ENCODE measurements around the gene MYO1F. TPM values are rescaled to one million over a fixed set of nuclear protein-coding genes. Genes with fewer than 3 reads are reported as not detected.
"Not testable (repeated sequence)": the region's sequence is repeated elsewhere in the genome, so short reads cannot be mapped to it uniquely, and the experiment has no call there.

MYO1F gene
- total RNA-seq, 4 donors from 2014 or later = 2.2 to 6.3 (median 3.2) TPM

DNA sequence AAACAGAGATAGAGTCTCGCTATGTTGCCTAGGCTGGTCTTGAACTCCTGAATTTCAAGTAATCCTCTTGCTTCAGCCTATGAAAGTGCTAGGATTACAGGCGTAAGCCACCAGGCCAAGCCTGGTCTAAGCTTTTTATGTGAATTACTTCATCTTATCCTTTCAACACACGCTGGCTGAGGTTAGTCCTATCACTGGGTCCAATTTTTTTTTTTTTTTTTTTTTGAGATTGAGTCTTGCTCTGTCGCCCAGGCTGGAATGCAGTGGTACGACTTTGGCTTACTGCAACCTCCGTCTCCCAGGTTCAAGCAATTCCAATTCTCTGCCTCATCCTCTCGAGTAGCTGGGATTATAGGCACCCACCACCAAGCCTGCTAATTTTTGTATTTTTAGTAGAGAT, 10.4 kb downstream of the MYO1F start:
- intact Hi-C loops (cut with DNase I; ENCODE audit: low total_unique reads) = no loop called here
- 74 to 82% methylated on average over 7 of the region's 7 CpGs for WGBS, 2 donors
- no peak for TF ChIP-seq POLR2A (IDR thresholded peaks at IDR 0.05)
- no peak for TF ChIP-seq CTCF (IDR thresholded peaks at IDR 0.05)
- H3K4me3 ChIP-seq (ENCODE audit: low read depth, poor library complexity, severe bottlenecking) = no peak overlapping the region
- DNase-seq (ENCODE audit: low spot score in 2 of 2) = no peak

GRCh38 chr19:8564866-8565265, 12.4 kb downstream of the MYO1F start:
- DNase-seq (ENCODE audit: low spot score in 2 of 2); H3K4me3 ChIP-seq (ENCODE audit: low read depth, poor library complexity, severe bottlenecking); intact Hi-C loops (cut with DNase I; ENCODE audit: low total_unique reads): not testable (repeated sequence)
- 87 to 88% methylated on average over 8 of the region's 8 CpGs for WGBS, 2 donors

GRCh38 chr19:8561075-8561764, 16.0 kb downstream of the MYO1F start:
- intact Hi-C loops (cut with DNase I; ENCODE audit: low total_unique reads) = no loop called here
- no peak for TF ChIP-seq CTCF (IDR thresholded peaks at IDR 0.05)
- TF ChIP-seq POLR2A (IDR thresholded peaks at IDR 0.05) = no peak
- 68 to 74% methylated on average over 2 of the region's 2 CpGs for whole genome bisulfite sequencing, 2 donors
- DNase-seq (ENCODE audit: low spot score in 2 of 2) = no peak
- H3K4me3 ChIP-seq (ENCODE audit: low read depth, poor library complexity, severe bottlenecking) = no peak overlapping the region

- TF ChIP-seq CTCF (IDR thresholded peaks at IDR 0.05) (no peak), POLR2A (IDR thresholded peaks at IDR 0.05) (no peak)
- intact Hi-C loops (cut with DNase I; ENCODE audit: low total_unique reads) = no loop called here
- no peak overlapping the region for H3K4me3 ChIP-seq (ENCODE audit: low read depth, poor library complexity, severe bottlenecking)
- 74 to 83% methylated on average over 2 of the region's 2 CpGs for WGBS, 2 donors
- no peak for DNase-seq (ENCODE audit: low spot score in 2 of 2)
Observed at GRCh38 chr19:8558325-8558724, 18.9 kb downstream of the MYO1F start.

GRCh38 chr19:8557642-8558238, 19.5 kb downstream of the MYO1F start:
- H3K4me3 ChIP-seq (ENCODE audit: low read depth, poor library complexity, severe bottlenecking) = no peak overlapping the region
- intact Hi-C loops (cut with DNase I; ENCODE audit: low total_unique reads) = no loop called here
- WGBS, 2 donors = 73 to 83% methylated on average over 6 of the region's 6 CpGs
- DNase-seq (ENCODE audit: low spot score in 2 of 2) = no peak
- TF ChIP-seq CTCF (IDR thresholded peaks at IDR 0.05) = no peak
- no peak for TF ChIP-seq POLR2A (IDR thresholded peaks at IDR 0.05)

- H3K4me3 ChIP-seq (ENCODE audit: low read depth, poor library complexity, severe bottlenecking); intact Hi-C loops (cut with DNase I; ENCODE audit: low total_unique reads); DNase-seq (ENCODE audit: low spot score in 2 of 2): not testable (repeated sequence)
- 97 to 98% methylated on average over 7 of the region's 7 CpGs for WGBS, 2 donors
Observed at GRCh38 chr19:8553729-8554128, 23.5 kb downstream of the MYO1F start.

DNA sequence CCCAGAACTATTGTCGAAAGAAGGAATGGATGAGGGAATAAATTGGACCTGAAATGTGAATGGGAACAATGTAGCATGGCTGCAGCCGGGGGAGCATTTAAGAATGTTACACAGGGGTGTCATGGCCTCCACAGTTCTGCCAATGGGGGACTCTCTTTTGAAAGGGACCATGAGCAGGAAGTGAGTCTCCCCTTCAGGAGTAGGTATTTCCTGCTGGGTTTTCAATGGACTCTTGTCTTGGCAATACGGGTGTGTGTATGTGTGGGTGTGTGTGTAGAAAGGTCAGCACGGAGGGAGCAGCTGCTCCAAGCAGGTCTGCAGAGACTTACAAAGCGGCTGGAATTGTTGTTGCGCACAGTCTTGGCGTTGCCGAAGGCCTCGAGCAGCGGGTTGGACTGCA, 24.4 kb downstream of the MYO1F start:
- no peak for DNase-seq (ENCODE audit: low spot score in 2 of 2)
- 49 to 71% methylated on average over 10 of the region's 10 CpGs for WGBS, 2 donors
- TF ChIP-seq POLR2A (IDR thresholded peaks at IDR 0.05) = no peak
- TF ChIP-seq CTCF (IDR thresholded peaks at IDR 0.05) = no peak
- H3K4me3 ChIP-seq (ENCODE audit: low read depth, poor library complexity, severe bottlenecking) = no peak overlapping the region
- intact Hi-C loops (cut with DNase I; ENCODE audit: low total_unique reads) = no loop called here

Measured in lower leg skin (tissue), 4 donors.